NCI-H446 treated with DMSO at 0.1 percent for 48 hours (cell line): ENCODE results near the gene SUGCT.

Source experiments
- DNase-seq: peaks from one replicate; lab custom pipeline; 2025; lab: John Stamatoyannopoulos, UW

The SUGCT gene

DNA sequence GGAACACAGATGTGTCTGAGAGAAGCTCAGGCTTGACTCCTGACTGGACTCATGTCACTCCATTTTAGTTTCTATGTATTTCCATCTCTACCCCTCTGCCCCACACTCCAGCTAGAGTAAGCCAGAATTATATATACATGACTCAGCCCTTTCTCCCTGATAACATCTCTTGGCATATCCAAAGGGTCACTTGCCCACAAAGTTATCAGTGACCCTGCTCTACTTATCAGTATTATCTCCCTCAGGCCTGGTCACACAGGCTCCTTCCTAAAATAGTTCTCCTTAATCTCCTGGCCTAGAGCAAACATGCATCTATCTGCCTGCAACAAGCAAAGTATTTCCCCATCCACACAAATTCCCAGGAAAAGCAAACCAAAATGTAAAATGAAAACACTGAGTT, 598.3 kb downstream of the SUGCT start:
- no peak for DNase-seq

DNA sequence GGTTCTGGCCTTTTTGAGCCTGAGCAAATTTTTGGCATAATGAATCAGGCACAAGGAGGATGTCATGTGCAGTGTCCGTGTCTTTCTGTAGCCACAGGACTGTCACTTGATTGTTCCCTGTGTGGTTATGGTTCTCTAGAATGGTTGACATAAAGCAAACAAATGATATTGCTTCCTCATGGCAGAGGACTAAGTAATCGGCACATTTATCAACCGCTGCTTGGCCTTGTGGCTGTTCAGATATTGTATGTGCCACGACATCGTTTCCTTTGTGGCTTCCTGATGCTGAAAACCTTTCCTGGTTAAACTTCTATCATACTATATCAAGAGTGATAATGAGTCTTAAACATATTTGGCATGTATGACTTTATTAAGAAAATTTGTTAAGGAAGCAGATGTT, 598.8 kb downstream of the SUGCT start:
- no peak for DNase-seq

DNA sequence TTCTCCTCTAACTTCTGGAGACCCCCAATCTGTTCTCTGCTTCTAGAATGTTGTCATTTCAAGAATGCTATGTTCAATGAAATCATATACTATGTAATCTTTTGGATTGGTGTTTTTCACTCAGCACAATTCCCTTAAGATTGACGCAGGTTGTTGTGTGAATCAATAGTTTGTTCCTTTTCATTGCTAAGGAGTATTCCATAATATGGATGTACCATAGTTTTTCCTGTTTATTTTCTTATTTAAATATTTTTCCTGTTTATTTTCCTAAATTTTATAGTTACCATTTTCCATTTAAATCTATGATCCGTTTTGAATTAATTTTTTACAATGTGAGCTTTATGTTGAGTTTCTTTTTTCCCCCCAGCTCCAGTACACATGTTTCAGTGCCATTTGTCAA, 604.5 kb downstream of the SUGCT start:
- DNase-seq, result no peak

DNA sequence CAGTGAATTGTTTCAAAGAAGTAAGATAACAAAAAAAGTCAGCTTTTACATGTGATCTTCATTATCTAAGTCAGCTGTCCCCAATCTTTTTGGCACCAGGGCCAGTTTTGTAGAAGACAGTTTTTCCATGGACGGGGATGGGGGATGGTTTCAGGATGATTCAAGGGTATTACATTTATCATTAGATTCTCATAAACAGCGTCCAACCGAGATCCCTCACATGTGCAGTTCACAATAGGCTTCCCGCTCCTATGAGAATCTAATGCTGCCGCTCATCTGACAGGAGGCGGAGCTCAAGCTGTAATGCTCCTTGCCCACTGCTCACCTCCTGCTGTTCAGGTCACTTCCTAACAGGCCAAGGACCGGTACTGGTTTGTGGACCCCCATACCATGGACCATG, 607.5 kb downstream of the SUGCT start:
- DNase-seq, result no peak

DNA sequence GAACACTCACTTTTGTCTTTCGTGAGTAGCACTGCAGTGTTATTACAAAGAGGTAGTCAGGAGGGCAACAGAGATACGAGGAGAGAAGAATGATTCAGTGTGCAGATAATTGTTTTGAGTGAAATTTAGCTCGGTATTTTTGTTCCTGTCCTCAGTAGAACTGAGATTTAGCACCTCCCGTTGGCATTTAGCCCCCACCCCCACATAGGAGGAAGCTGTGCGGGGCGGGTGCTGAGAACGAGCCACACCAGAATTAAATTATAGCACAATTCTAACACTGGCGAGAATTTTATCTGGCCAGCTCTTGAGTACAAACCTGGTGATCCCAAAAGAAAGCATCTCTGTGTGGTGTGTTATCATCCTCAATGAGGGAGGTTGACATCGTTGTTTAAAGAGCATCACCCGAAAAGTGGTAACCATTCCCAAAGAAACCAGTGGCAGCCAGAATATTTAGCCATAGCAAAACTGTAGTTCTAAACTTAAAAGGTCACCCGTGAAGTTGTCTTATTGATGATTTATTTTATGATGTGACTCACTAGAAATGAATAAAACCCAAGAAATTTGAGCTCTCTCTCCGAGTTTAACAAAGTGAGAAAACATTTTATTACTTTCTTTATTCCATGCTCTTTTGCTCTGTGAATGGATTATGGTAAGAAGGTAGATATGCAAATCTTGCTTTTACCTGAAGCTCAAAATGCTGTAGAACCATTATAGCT, 612.2 kb downstream of the SUGCT start:
- DNase-seq, result no peak

DNA sequence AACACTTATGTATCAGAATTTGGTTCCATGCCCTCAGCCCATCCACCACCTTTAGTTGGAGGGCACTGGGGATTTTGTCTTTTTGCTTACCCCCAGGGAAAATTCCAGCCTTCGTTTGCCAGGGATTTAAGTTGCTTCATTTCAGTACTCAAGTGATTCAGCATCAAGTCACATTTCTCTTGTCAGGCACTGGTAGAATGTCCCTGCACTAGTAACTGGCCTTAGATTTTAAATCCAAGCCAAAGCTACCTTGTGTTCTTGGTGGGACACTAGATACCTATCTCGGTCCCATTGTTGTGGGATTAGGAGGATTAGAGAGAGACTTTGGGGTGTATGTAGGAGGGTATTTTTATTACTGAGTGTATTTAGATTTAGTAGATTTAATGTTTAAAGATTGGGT, 613.1 kb downstream of the SUGCT start:
- DNase-seq, result no peak

DNA sequence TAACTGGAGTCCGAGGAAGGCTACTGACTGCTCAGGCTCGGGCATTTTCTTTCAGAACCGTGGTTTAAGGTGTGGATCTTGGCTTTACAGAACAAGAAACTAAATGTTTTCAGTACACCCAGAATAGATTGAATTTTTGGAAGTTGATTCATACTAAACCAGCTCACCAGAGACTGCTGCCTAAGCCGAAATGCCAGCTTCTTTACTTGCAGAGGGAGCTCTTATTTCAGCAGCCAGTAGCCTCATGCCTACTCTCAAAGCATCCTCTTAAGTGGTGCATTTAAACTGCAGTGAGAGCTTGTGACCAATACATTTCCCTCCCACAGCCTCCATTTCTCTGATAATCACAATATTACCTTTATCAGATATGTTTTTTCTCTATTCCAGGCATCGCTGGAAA, 615.1 kb downstream of the SUGCT start:
- no peak for DNase-seq

DNA sequence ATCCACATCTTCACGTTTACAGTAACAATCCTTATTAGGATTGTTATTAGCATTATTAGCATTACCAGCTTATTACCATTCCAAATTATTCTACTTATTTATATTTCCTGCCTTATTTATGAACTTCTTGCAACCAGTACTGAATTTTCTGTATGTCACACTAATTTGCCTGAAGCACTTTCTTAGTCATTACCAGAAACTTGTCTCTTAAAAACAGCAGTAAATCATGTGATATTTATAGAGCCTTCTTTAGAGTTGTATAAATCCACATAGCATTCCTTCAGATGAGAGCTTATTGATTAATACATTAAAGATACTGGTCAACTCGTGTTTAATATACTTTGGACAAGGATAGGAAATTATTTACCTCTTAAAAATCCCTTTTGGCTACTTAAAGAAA, 618.6 kb downstream of the SUGCT start:
- DNase-seq, result no peak

DNA sequence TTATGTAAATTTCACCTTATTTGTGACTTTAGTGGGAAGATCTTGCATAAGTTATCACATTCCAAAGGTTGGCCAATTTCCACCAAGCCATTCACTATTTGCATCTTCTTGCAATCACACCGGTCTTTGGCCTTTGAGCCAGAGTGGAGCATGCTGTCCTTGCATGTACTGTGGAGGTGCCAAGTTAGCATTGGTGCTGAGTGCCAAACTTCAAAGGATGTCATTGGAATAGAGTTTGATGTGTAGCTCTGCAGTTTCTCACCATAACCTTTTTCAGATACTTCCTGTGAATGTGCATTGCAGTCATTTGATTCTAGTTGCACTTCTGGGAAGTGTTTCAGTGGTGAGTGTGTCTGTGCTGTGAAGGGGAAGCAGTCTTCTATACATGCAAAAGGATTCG, 620.6 kb downstream of the SUGCT start:
- no peak for DNase-seq

DNA sequence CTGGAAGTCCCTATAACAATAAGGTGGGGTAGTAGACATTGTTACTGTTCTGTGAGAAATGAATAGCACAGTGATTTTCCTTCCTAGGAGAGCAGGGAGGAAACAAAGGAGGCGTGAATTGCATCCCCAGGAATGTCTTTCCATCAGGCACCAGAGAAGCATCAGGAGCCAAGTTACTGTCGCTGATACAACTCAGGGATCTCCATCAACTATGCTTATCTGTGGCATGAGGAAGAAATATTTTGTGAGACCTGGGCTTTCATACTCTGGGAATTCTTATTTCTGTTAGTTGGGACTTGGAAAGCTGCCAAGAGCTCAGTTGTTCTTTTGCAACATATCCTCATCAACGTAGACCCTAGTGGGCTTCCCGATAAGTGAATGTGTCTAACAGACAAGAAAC, 622.3 kb downstream of the SUGCT start:
- no peak for DNase-seq

DNA sequence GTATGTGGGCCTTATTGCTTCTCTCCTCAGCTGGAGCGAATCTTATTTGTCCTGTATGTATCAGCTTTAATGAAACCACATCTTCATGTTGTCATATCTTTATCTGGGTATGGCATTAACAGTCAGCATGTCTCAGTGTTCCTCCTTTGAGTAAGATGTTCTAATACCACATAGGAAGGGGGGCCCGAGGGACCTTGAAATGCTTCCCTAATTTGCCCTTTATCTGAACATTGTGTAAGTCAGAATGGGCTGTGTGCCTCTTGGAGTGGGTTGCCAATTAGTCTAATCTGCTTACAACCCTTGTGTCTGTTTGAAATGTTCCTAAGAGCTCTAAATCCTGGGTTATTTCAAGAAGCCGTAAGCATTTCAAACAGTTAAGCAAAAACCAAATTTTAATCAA, 623.8 kb downstream of the SUGCT start:
- no peak for DNase-seq

DNA sequence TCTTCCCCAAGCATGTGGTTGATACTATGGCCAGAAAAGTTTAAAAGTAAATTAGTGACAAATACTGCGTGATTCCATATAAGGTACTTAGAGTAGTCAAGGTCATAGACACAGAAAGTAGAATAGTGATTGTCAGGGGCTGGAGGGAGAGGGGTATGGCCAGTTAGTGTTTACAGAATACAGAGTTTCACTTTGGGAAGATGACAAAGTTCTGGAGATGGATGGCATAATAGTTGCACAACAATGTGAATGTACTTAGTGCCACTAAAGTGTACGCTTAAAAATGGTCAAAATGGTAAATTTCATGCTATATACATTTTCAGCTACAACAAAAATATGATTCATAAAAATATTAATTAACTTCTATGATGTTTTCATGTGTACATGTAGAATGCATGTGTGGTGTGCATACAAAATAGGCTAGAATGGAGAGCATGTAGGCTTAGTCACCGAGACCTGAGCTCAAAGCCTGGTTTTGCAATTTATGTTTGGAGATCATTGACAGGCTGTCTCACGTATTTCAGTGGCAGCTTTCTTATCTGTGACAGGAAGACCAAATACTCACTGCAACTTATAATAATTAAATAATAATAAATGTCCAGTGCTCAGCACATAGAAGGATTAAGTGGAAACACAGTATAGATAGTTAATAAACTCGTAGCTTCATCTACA, 625.6 kb downstream of the SUGCT start:
- DNase-seq, result no peak

DNA sequence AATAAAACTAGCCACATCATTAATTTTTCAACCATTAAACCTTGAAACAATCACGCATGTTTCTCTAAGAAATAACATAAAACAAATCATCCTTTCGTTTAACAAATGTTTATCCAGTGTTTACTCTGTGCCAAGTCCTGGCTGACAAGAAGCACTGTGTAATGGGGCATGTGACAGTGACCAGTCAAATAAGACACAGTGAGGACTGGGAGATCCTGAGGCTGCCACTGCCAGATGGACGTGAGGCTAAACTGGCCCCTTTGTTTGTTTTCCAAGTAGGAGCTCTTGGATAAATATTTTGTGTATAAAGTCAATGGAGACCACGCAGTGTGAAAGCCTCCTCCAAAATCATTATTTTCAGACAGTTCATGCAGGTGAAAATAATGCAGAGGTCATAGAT, 626.2 kb downstream of the SUGCT start:
- DNase-seq, result no peak

DNA sequence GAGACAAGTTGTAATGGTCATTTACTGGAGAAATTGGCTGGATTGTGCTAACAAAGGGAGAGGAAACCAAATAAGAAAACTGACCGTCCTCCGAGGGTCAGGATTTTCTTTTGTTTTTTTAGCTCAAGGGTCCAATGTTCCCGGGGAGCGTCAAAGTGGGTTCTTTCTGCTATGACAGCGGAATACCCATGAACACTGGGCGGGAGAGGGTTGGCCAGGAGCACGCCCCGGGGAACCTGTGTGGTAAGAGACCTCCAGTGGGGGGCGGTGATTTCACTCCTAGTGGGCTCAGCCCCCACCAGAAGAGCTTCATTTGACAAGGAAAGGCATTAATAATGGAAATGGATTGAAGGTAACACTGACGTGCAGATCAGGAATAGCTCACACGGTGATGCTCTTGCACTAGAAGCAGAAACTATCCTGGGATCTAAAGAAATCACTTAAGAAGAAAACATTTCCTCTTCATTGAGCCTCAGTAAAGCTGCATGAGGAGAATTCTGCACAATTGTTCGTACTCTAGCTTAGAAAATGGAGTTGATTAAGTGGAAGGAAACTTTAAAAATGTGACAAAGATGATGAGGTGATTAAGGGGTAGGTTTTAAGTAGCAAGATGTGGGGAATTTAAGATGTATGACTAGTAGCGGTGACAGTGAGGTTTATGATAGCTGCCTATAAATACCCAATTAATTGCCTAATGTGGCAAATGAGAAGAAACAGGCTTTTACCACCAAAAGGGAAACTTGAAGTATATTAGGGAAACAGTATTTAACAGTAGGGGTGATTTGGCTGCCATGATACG, 627.2 kb downstream of the SUGCT start:
- no peak for DNase-seq

DNA sequence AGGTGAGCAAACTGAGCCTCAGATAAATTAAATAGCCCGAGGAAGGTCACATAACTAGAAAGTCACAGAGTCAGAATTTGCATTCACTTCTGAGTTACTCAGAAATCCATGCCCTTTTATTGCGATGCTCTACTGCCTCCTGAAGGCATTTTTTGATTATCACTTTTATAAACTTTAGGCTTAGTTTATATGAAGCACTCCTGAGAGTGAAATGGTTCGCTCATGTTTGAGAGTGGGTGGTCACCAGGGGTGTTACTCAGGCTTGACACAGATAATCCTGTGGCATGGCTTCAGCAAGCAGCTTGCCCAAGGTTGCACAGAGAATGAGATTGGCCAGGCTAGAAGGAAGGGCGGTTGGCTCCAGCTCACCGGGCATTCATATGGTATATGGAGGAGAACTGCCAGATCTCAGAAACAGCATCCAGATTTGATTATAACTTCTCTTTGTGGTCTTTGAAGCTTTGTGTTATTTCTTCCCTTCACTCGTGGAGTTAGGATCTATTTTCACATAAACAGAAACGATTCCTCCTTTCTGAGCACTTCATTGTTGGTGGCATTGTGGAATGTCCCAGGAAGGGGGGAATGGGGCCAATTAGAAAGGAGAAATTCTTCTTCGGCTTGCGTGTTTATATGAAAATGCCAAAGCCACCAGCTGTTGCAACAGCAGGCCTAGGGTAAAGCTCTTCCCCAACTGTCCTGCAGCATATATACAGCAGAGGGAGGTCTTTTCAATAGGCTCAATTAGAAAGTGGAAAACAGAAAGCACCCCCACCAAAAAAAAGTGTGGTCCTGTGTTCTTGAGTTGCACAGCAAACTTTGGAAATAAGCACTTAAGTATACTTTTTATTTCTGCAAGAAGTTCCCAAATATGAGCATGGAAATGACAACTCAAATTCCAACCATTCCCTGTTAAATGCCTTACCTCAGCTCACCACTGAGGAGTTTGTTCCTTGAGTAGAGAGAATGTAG, 628.8 kb downstream of the SUGCT start:
- no peak for DNase-seq

DNA sequence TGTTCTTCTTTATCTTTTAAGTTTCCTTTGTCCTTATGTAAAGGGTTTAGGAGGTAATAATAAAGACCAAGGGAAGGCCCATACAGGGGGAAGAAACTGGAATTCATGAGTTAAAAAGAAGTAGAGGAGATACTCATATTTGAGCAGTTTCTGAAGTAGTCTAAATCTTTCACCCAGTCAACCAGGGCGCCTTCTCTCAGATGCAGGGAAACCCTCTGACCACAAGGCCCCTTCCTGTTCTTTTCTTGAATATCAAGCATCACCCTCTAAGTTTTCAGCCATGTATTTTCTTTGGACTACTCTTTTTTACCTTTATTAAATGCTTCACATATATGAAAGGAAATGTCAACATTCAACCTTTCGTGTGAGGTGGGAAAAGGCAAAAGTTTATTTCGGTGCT, 630.8 kb downstream of the SUGCT start:
- DNase-seq, result no peak

DNA sequence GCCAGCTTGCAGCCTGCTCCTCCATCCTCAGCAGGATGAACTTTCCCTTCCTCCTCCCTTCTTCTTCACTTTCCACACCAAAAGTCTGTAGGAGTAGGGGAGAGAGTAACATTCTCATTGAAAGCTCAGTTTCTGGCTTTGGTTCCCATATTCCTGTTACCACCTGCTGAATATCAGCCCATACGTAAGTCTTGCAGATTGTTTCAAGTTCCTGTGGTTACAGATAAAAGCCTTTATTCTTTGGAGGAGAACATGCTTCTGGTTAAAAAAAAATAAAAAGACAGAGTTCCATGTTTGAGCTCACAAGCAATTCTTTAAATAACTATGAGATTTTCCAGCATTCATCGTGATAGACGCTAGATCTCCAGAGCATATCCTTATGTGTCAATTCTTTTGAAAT, 637.3 kb downstream of the SUGCT start:
- DNase-seq, result no peak

DNA sequence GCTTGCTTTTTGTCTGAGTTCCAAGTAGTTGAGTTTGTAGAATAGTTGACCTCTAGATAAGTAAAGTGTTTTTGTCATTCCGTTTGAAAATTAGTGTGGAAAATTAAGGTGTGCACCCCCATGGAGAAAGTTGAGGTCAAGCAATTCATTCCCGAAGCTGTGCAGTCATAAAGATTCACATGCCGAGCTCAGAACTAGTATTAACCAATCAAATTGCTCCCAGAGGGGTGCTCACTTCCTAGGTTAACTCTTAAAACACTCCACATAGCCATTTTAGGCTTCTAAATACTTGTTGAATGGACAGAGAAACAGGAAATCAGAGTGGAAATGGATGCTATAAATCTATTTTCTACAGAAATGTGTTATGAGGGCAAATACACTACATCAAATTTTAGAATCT, 638.9 kb downstream of the SUGCT start:
- no peak for DNase-seq

DNA sequence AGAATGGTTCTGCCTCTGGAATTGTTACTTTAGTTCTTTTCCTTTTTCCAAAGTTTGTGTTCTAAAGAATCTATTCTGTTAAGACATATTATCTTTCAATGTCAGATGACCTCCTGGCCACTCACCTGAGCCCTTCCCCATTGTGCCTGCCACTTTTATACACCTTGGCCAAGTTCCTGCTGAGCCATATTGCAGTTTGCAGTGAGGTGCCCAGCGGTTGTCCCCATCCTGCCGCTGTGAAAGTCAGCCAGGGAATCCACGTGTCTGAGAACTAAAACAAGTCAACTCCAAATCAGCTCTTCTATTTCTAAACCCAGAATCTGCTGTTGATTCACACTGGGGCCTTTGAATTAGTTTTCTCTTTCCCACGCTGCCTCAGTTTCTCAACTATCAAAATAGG, 641.1 kb downstream of the SUGCT start:
- no peak for DNase-seq

DNA sequence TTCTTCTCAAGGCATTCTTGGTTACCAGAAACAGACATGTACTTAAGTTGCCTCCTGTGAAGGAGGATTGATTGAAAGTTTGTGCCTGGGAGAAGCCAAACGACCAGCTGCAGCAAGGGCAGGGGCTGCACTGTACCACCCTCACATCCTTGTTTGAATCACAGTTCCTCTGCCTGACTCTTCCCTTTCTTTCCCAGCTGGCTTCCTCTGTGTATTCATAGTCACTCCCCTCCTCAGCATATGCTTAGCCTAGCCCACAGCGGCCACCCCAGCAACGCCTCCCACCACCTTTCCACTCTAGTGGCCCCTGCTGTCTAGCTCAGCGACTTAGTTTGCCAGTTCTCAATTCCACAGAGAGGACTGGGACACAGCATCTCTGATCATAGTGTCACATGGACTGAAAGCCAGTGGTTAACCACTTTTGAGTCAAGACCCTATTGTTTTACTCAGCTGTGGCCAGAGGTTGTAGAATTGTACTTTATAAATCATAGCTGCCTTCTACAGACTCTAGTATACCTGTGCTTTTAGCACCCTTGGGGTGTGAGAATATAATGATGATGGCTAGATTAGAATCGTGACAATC, 643.0 kb downstream of the SUGCT start:
- no peak for DNase-seq

DNA sequence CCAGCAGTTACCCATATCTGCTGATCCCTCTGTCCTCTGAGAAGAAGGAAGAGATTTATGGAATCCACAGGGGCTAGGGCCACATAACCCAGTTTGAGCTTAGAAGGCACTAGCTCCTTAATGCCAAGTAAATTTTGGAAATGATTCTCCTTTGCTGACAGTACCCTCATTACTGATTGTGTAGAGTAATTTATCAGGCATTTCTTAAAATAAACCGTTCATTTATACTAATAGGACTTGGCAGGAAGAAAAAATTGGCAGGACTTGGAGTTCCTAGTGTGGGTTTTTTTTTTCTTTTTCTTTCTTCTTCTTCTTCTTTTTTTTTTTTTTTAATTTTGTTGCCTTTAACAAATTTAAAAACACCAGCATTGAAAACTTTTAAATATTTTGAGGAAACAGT, 645.7 kb downstream of the SUGCT start:
- DNase-seq, result no peak

DNA sequence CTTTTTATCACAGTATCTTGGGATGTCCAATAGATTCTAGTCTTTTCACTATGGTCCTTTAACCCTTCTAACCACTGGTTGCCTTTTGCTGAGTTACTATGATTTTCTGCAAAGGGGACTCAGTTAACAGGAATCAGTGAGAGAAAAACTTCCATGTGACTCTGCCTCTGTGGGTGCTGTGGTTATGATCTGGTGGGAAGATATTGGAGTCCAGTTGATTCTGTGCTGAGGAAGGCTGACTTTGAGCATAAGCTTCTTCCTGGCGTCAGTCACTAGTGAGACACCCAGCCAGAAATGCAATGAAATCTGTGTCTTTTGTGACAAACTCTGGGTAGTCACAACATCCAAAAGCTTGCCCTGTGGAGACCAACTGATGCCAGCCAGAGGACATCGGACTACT, 648.0 kb downstream of the SUGCT start:
- DNase-seq, result no peak
